Measurements from ENCODE around the gene TJP3. TPM values are rescaled to one million over a fixed set of nuclear protein-coding genes. Genes with fewer than 3 reads are reported as not detected.
A peak's percentile ranks its signal among the peaks of the same experiment; 100 is the strongest.

TJP3 gene
- total and polyA plus RNA-seq, 2 experiments from 2014 or later = 18.2 to 23.9 TPM

- Histone ChIP-seq H2AFZ (no peak overlapping the region), H3K36me3 (ENCODE audit: insufficient read depth) (no peaks in the 10 kb centered on the region), H3K79me2 (replicated peaks; ENCODE audit: insufficient read depth) (peaks cover 71% of the 10 kb centered on the region), H3K9me2 (ENCODE audit: insufficient read depth) (no peaks in the 10 kb centered on the region), H3K4me2 (peak overlapping the region; percentile 88), H3K27ac (ENCODE audit: low read depth) (peak overlapping the region; percentile 91), H3K4me3 (peak overlapping the region; percentile 57), H4K20me1 (replicated peaks; ENCODE audit: insufficient read depth) (peaks cover 15% of the 10 kb centered on the region), H3K27me3 (ENCODE audit: insufficient read depth) (no peaks in the 10 kb centered on the region), H3F3A (replicated peaks; ENCODE audit: low read depth) (peaks cover 27% of the 10 kb centered on the region), H3K4me1 (ENCODE audit: insufficient read depth) (peaks cover 23% of the 10 kb centered on the region)
- peaks cover 30% of the 10 kb centered on the region for H3K36me3 Mint-ChIP-seq (ENCODE audit: low read depth)
- DNase-seq (ENCODE audit: low spot score) (no peak), ATAC-seq (no peak)
- H3K4me1 Mint-ChIP-seq = peaks cover 27% of the 10 kb centered on the region
- peaks cover 18% of the 10 kb centered on the region for H3K9me3 Mint-ChIP-seq
- peak overlapping the region; percentile 62 for H3K4me3 Mint-ChIP-seq
- no peak overlapping the region for H3K27ac Mint-ChIP-seq
- TF ChIP-seq JUNB (IDR thresholded peaks at IDR 0.05; ENCODE audit: unreplicated experiment) = no peak
- peaks cover 23% of the 10 kb centered on the region for H3K27me3 Mint-ChIP-seq (ENCODE audit: insufficient read depth, low read depth, poor library complexity)
These were observed 20.8 kb upstream of the TJP3 start for GRCh38 chr19:3687393-3687773.

DNA sequence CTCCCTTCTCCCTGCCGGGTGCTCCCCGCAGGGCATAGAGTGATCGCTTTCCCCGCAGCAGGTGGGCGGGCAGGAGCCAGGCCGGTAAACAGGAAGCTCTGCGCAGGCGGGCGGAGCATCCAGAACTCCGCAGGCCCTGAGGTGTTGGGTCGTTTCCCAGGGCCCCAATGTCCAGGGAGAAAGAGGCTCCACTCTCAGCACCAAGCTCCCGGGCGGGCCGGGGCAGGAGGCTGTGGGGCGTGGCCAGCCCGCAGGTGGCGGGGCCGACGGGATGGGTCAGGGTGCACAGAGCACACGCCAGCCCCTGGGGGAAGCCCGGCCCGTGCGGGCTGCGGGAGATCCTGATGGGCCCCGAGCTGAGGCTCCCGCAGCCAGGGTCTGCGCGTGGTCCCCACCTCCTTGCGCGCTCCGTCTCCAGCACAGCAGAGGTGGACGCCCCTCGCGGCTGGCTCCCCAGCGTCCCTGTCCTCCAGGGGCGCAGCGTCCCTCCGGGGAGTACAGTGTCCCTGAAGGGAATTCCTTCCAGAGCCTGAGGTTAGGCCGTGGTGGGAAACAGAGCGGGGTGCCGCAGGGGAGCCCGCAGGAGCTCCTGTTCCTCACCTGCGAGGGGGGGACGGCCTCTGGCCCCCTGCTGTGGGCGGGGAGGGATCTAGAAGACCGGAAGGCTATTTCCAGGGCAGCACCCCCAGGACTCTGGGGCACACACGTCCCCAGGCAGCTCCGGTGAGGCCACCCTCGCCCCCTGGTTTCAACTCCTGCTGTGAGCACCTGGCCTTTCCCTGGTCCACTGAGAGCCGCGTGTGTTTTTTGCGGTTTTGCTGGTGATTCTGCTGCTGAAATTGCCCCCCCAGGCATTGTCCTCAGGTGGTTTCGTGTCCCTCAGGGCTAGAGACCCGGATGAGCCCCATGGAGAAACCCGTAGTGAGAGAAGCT is 20.1 kb upstream of the TJP3 start:
- peaks cover 18% of the 10 kb centered on the region for H3K9me3 Mint-ChIP-seq
- peaks cover 26% of the 10 kb centered on the region for H3F3A ChIP-seq (replicated peaks; ENCODE audit: low read depth)
- peak overlapping the region; percentile 91 for H3K27ac ChIP-seq (ENCODE audit: low read depth)
- peak; percentile 69 for ATAC-seq
- H3K4me1 Mint-ChIP-seq = peaks cover 23% of the 10 kb centered on the region
- peaks cover 13% of the 10 kb centered on the region for H4K20me1 ChIP-seq (replicated peaks; ENCODE audit: insufficient read depth)
- peaks cover 71% of the 10 kb centered on the region for H3K79me2 ChIP-seq (replicated peaks; ENCODE audit: insufficient read depth)
- peaks cover 30% of the 10 kb centered on the region for H3K36me3 Mint-ChIP-seq (ENCODE audit: low read depth)
- peak; percentile 71 for DNase-seq (ENCODE audit: low spot score)
- peak overlapping the region; percentile 57 for H3K4me3 ChIP-seq
- no peaks in the 10 kb centered on the region for H3K36me3 ChIP-seq (ENCODE audit: insufficient read depth)
- H3K27me3 Mint-ChIP-seq (ENCODE audit: insufficient read depth, low read depth, poor library complexity) = peaks cover 23% of the 10 kb centered on the region
- H3K27me3 ChIP-seq (ENCODE audit: insufficient read depth) = no peaks in the 10 kb centered on the region
- peak overlapping the region; percentile 60; the same call in 2 of the 3 replicates for H3K4me3 Mint-ChIP-seq
- peak overlapping the region; percentile 88 for H3K4me2 ChIP-seq
- TF ChIP-seq ZNF114 (CRISPR knock-in tag; IDR thresholded peaks at IDR 0.05) (no peak), CTCF (conservative IDR thresholded peaks at IDR 0.05; ENCODE audit: low read depth in 2 of 2) (0 out of 4 replicates have a peak, but pooled peaks have one; percentile 1 to 8)
- no peak overlapping the region for H2AFZ ChIP-seq
- no peaks in the 10 kb centered on the region for H3K9me2 ChIP-seq (ENCODE audit: insufficient read depth)
- no peak overlapping the region for H3K27ac Mint-ChIP-seq
- peaks cover 17% of the 10 kb centered on the region for H3K4me1 ChIP-seq (ENCODE audit: insufficient read depth)

- H3K27me3 ChIP-seq (ENCODE audit: insufficient read depth) = no peaks in the 10 kb centered on the region
- Mint-ChIP-seq H3K27me3 (ENCODE audit: insufficient read depth, low read depth, poor library complexity) (peaks cover 16% of the 10 kb centered on the region), H3K9me3 (no peaks in the 10 kb centered on the region), H3K4me1 (peaks cover 13% of the 10 kb centered on the region), H3K4me3 (no peak overlapping the region; the same call in 2 of the 3 replicates), H3K36me3 (ENCODE audit: low read depth) (peaks cover 5% of the 10 kb centered on the region), H3K27ac (no peak overlapping the region)
- peaks cover 14% of the 10 kb centered on the region; the same call in 1 of the 2 replicates for H3K4me1 ChIP-seq (ENCODE audit: insufficient read depth)
- no peak overlapping the region for H3K4me2 ChIP-seq
- no peaks in the 10 kb centered on the region for H3K36me3 ChIP-seq (ENCODE audit: insufficient read depth)
- peaks cover 69% of the 10 kb centered on the region for H3K79me2 ChIP-seq (replicated peaks; ENCODE audit: insufficient read depth)
- no peak overlapping the region for H2AFZ ChIP-seq
- H3K4me3 ChIP-seq = no peak overlapping the region
- peaks cover 14% of the 10 kb centered on the region; the same call in 1 of the 2 replicates for H3F3A ChIP-seq (replicated peaks; ENCODE audit: low read depth)
- no peak overlapping the region for H3K27ac ChIP-seq (ENCODE audit: low read depth)
- DNase-seq (ENCODE audit: low spot score) (no peak), ATAC-seq (no peak)
- no peaks in the 10 kb centered on the region for H3K9me2 ChIP-seq (ENCODE audit: insufficient read depth)
- peaks cover 12% of the 10 kb centered on the region for H4K20me1 ChIP-seq (replicated peaks; ENCODE audit: insufficient read depth)
- TF ChIP-seq NANOG (IDR thresholded peaks at IDR 0.05; ENCODE audit: borderline replicate concordance) = no peak
- TF ChIP-seq ETS1 (IDR thresholded peaks at IDR 0.05) = no peak
- TF ChIP-seq ZNF114 (CRISPR knock-in tag; IDR thresholded peaks at IDR 0.05) = no peak
- no peak for TF ChIP-seq CREB1 (CRISPR knock-in tag; IDR thresholded peaks at IDR 0.05; ENCODE audit: low read depth)
- TF ChIP-seq JUNB (IDR thresholded peaks at IDR 0.05; ENCODE audit: unreplicated experiment) = no peak
These were observed 17.4 kb upstream of the TJP3 start for GRCh38 chr19:3690551-3691371.

Measured in GM23338 (cell line).